ENCODE results near the gene MTCP1. TPM values are rescaled to one million over a fixed set of nuclear protein-coding genes. Genes with fewer than 3 reads are reported as not detected.
A peak's percentile ranks its signal among the peaks of the same experiment; 100 is the strongest.

The MTCP1 gene
- total RNA-seq, 2 donors from 2014 or later, result 0.43 to 0.85 TPM

GRCh38 chrX:155052738-155053498 lies 18.0 kb downstream of the MTCP1 start:
- no peaks in the 10 kb centered on the region for H3K27me3 ChIP-seq
- peaks cover 0 to 8% of the 10 kb centered on the region in 2 donors for H3K4me1 ChIP-seq
- H3K4me3 ChIP-seq, result no peak overlapping the region
- no peaks in the 10 kb centered on the region for H3K36me3 ChIP-seq
- TF ChIP-seq, protein P1, sequence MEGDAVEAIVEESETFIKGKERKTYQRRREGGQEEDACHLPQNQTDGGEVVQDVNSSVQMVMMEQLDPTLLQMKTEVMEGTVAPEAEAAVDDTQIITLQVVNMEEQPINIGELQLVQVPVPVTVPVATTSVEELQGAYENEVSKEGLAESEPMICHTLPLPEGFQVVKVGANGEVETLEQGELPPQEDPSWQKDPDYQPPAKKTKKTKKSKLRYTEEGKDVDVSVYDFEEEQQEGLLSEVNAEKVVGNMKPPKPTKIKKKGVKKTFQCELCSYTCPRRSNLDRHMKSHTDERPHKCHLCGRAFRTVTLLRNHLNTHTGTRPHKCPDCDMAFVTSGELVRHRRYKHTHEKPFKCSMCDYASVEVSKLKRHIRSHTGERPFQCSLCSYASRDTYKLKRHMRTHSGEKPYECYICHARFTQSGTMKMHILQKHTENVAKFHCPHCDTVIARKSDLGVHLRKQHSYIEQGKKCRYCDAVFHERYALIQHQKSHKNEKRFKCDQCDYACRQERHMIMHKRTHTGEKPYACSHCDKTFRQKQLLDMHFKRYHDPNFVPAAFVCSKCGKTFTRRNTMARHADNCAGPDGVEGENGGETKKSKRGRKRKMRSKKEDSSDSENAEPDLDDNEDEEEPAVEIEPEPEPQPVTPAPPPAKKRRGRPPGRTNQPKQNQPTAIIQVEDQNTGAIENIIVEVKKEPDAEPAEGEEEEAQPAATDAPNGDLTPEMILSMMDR (IDR thresholded peaks at IDR 0.05), result no peak
- no peak for DNase-seq (ENCODE audit: low spot score)
- no peak overlapping the region for H3K27ac ChIP-seq
- no peaks in the 10 kb centered on the region for H3K9me3 ChIP-seq

- H3K27me3 ChIP-seq, result no peaks in the 10 kb centered on the region
- H3K27ac ChIP-seq, result no peak overlapping the region
- no peak overlapping the region for H3K4me3 ChIP-seq
- no peaks in the 10 kb centered on the region for H3K36me3 ChIP-seq
- TF ChIP-seq, protein P1 (IDR thresholded peaks at IDR 0.05), result peak; percentile 47 to 66
- no peak for DNase-seq (ENCODE audit: low spot score)
- peaks cover 0 to 8% of the 10 kb centered on the region in 2 donors for H3K4me1 ChIP-seq
- H3K9me3 ChIP-seq, result no peaks in the 10 kb centered on the region
Measured at GRCh38 chrX:155048977-155049619, 21.8 kb downstream of the MTCP1 start.

- DNase-seq (ENCODE audit: low spot score), result no peak
- H3K9me3 ChIP-seq, result no peaks in the 10 kb centered on the region
- H3K27me3 ChIP-seq, result no peaks in the 10 kb centered on the region
- H3K4me3 ChIP-seq, result no peak overlapping the region
- no peaks in the 10 kb centered on the region for H3K36me3 ChIP-seq
- H3K27ac ChIP-seq, result peak overlapping the region in 1 of 2 donors; percentile 5
- TF ChIP-seq, protein P1 (IDR thresholded peaks at IDR 0.05), result no peak
- H3K4me1 ChIP-seq, result peaks cover 0 to 8% of the 10 kb centered on the region in 2 donors
Measured at GRCh38 chrX:155046811-155047528, 24.0 kb downstream of the MTCP1 start.

DNA sequence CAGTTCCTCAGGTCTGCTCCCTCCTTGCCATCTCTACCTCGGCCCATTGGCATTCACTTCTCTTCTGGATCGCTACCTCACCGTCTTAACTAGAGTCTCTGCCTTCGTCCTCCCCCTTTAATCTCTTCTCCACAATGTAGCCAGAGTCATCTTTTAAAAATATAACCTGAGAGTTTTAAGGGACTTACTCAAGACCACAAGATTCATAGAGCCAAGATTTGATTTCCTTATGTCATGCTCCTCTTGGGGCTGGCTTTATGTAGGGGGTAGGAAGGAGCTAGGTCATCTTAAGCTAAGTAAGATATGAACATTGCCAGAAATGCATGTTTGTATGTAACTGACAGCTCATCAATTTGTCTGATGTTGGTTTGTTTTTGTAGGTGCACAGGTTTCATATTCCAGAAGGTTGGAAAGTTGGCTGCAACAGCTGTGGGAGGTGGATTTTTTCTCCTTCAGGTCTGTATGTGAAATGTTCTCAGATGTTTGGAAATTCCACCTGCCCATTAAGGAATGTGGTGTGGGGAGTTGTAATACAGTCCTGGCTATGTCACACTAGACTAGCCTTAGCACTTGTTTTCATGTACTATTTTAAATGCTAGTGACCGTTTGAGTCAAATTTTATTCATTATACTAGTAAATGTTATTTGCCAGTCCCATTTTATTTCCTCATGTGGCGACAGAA lies 24.7 kb downstream of the MTCP1 start:
- Histone ChIP-seq H3K36me3 (no peaks in the 10 kb centered on the region), H3K4me1 (peaks cover 0 to 8% of the 10 kb centered on the region in 2 donors), H3K27me3 (no peaks in the 10 kb centered on the region), H3K27ac (peak overlapping the region in 1 of 2 donors; percentile 5), H3K9me3 (no peaks in the 10 kb centered on the region), H3K4me3 (no peak overlapping the region)
- TF ChIP-seq, protein P1 (IDR thresholded peaks at IDR 0.05), result no peak
- no peak for DNase-seq (ENCODE audit: low spot score)

DNA sequence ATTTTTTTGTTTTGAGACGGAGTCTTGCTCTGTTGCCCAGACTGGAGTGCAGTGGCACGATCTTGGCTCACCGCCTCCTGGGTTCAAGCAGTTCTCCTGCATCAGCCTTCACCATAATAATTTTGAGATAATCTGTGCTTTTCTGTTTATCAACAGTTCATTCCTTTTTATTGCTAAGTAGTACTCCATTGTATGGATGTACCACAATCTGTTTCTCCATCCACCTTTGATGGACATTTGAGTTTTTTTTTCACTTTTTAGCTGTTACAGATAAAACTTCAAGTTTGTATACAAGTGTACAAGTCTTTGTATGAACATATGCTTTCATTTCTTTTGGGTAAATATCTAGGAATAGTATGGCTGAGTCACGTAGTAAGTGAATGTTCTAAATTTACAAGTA lies 35.2 kb downstream of the MTCP1 start:
- no peak for DNase-seq (ENCODE audit: low spot score)
- no peak overlapping the region for H3K27ac ChIP-seq
- H3K27me3 ChIP-seq, result no peaks in the 10 kb centered on the region
- H3K9me3 ChIP-seq, result peaks cover 0 to 13% of the 10 kb centered on the region in 2 donors
- peaks cover 19% of the 10 kb centered on the region for H3K36me3 ChIP-seq
- no peak overlapping the region for H3K4me3 ChIP-seq
- TF ChIP-seq, protein P1 (IDR thresholded peaks at IDR 0.05), result no peak
- no peaks in the 10 kb centered on the region for H3K4me1 ChIP-seq

Data from right atrium auricular region (tissue), 2 donors.